Activated naive CD4-positive, alpha-beta T cell treated with anti-CD3 and anti-CD28 coated beads, Interleukin-2, amount 50 U/mL, for 24 hours (primary cell): ENCODE data around the gene MYO9A.

ENCODE experiments used
- H3K27ac Mint-ChIP-seq: one replicate; pipeline ENCODE4 v1.8.0; 2021; ENCODE audit warnings: mild to moderate bottlenecking, mixed read lengths
- H3K27me3 Mint-ChIP-seq: one replicate; pipeline ENCODE4 v1.8.0; 2021; ENCODE audit warnings: mixed read lengths
- H3K36me3 Mint-ChIP-seq: one replicate; pipeline ENCODE4 v1.8.0; 2021; ENCODE audit warnings: mixed read lengths
- H3K4me1 Mint-ChIP-seq: one replicate; pipeline ENCODE4 v1.8.0; 2021; ENCODE audit warnings: mixed read lengths
- H3K4me3 Mint-ChIP-seq: one replicate; pipeline ENCODE4 v1.8.0; 2021; ENCODE audit warnings: mild to moderate bottlenecking, mixed read lengths
- H3K9me3 Mint-ChIP-seq: one replicate; pipeline ENCODE4 v1.8.0; 2021; ENCODE audit warnings: mixed read lengths

Gene MYO9A

GRCh38 chr15:71780115-71780976, 337.6 kb downstream of the MYO9A start:
- Mint-ChIP-seq H3K9me3 (no peaks in the 10 kb centered on the region), H3K27ac (no peak overlapping the region), H3K4me3 (no peak overlapping the region), H3K36me3 (no peaks in the 10 kb centered on the region), H3K4me1 (no peaks in the 10 kb centered on the region), H3K27me3 (peaks cover 3% of the 10 kb centered on the region)

- H3K4me3 Mint-ChIP-seq: no peak overlapping the region
- H3K27ac Mint-ChIP-seq: no peak overlapping the region
- H3K9me3 Mint-ChIP-seq: no peaks in the 10 kb centered on the region
- no peaks in the 10 kb centered on the region for H3K4me1 Mint-ChIP-seq
- H3K27me3 Mint-ChIP-seq: peaks cover 3% of the 10 kb centered on the region
- H3K36me3 Mint-ChIP-seq: no peaks in the 10 kb centered on the region
Observed at GRCh38 chr15:71779073-71779797, 338.7 kb downstream of the MYO9A start.

- Mint-ChIP-seq H3K27ac (no peak overlapping the region), H3K9me3 (no peaks in the 10 kb centered on the region), H3K4me3 (no peak overlapping the region), H3K4me1 (no peaks in the 10 kb centered on the region), H3K27me3 (no peaks in the 10 kb centered on the region), H3K36me3 (no peaks in the 10 kb centered on the region)
Observed at GRCh38 chr15:71777216-71777943, 340.6 kb downstream of the MYO9A start.

- no peaks in the 10 kb centered on the region for H3K9me3 Mint-ChIP-seq
- no peaks in the 10 kb centered on the region for H3K4me1 Mint-ChIP-seq
- no peak overlapping the region for H3K27ac Mint-ChIP-seq
- no peak overlapping the region for H3K4me3 Mint-ChIP-seq
- H3K36me3 Mint-ChIP-seq: no peaks in the 10 kb centered on the region
- no peaks in the 10 kb centered on the region for H3K27me3 Mint-ChIP-seq
Observed at GRCh38 chr15:71776304-71776703, 341.6 kb downstream of the MYO9A start.

GRCh38 chr15:71775856-71776255, 342.1 kb downstream of the MYO9A start:
- no peaks in the 10 kb centered on the region for H3K27me3 Mint-ChIP-seq

GRCh38 chr15:71773206-71773859, 344.6 kb downstream of the MYO9A start:
- no peaks in the 10 kb centered on the region for H3K36me3 Mint-ChIP-seq
- no peaks in the 10 kb centered on the region for H3K4me1 Mint-ChIP-seq
- no peak overlapping the region for H3K4me3 Mint-ChIP-seq
- no peak overlapping the region for H3K27ac Mint-ChIP-seq
- no peaks in the 10 kb centered on the region for H3K9me3 Mint-ChIP-seq
- no peaks in the 10 kb centered on the region for H3K27me3 Mint-ChIP-seq

More at GRCh38 chr15:71775856-71776255, 342.1 kb downstream of the MYO9A start:
- Mint-ChIP-seq H3K9me3 (no peaks in the 10 kb centered on the region), H3K36me3 (no peaks in the 10 kb centered on the region), H3K4me1 (no peaks in the 10 kb centered on the region), H3K4me3 (no peak overlapping the region), H3K27ac (no peak overlapping the region)
